Esophagus muscularis mucosa (tissue), 3 donors: ENCODE results near the gene AK5.

Experiments used
- CTCF ChIP-seq, 3 experiments: fragments of 200-600 bp in 2 of 3; fragments of 450-650 bp in 1 of 3; sonication (generic) in 2 of 3; IDR thresholded peaks; one replicate each; pipeline ENCODE4 v1.5.1; 2017 to 2019; ENCODE audit warnings: antibody characterized with exemption in 3 of 3, mild to moderate bottlenecking in 2 of 3, moderate library complexity in 1 of 3
- EP300 ChIP-seq: sonication (generic); formaldehyde crosslinking; IDR thresholded peaks from one replicate; pipeline ENCODE4 v1.6.1; 2017; ENCODE audit warnings: antibody characterized with exemption

- TF ChIP-seq CTCF (IDR thresholded peaks at IDR 0.05) (no peak), EP300 (no peak)
Observed at GRCh38 chr1:77300566-77300965, 18.7 kb downstream of the AK5 start.
